ENCODE results near the gene C1orf52. TPM values are rescaled to one million over a fixed set of nuclear protein-coding genes. Genes with fewer than 3 reads are reported as not detected.

C1orf52 gene
- total and polyA plus RNA-seq, 9 donors, result 10.7 to 24.6 (median 20.1) TPM

- WGBS, 3 donors, result 94 to 96% (median 95%) methylated on average over 4 of the region's 4 CpGs
- Histone ChIP-seq H3K27ac (no peak overlapping the region), H3K27me3 (no peaks in the 10 kb centered on the region), H3K9me3 (no peaks in the 10 kb centered on the region), H3K4me1 (ENCODE audit: insufficient read depth) (no peaks in the 10 kb centered on the region), H3K4me3 (no peak overlapping the region), H3K36me3 (no peaks in the 10 kb centered on the region)
- no peak for DNase-seq
- TF ChIP-seq EP300 (IDR thresholded peaks at IDR 0.05) (no peak), CTCF (IDR thresholded peaks at IDR 0.05) (no peak), POLR2A (IDR thresholded peaks at IDR 0.05) (no peak)
- intact Hi-C loops (cut with DNase I), result loop anchor here (5.0 to 10.0 kb wide), 4 partner anchors 199 to 389 kb away; partner anchors contain the start of gene CCN1 (in 1 of the 4)
Measured at GRCh38 chr1:85306236-85306635, 46.8 kb upstream of the C1orf52 start.

- no peak for DNase-seq
- Histone ChIP-seq H3K4me1 (ENCODE audit: insufficient read depth) (no peaks in the 10 kb centered on the region), H3K9me3 (no peaks in the 10 kb centered on the region), H3K4me3 (no peak overlapping the region), H3K36me3 (no peaks in the 10 kb centered on the region), H3K27ac (no peak overlapping the region), H3K27me3 (no peaks in the 10 kb centered on the region)
- intact Hi-C loops (cut with DNase I), result loop anchor here in 3 of 4 donors (10.0 kb wide), 3 partner anchors 201 to 391 kb away; partner anchors contain the start of gene CCN1 (in 1 of the 3)
- TF ChIP-seq CTCF (IDR thresholded peaks at IDR 0.05) (no peak), EP300 (IDR thresholded peaks at IDR 0.05) (no peak), POLR2A (IDR thresholded peaks at IDR 0.05) (no peak)
- WGBS, 3 donors, result 62 to 89% (median 65%) methylated on average over 4 of the region's 4 CpGs
Measured at GRCh38 chr1:85303440-85304162, 44.1 kb upstream of the C1orf52 start.

GRCh38 chr1:85300140-85300539 lies 40.7 kb upstream of the C1orf52 start:
- WGBS, 3 donors, result 74 to 97% (median 81%) methylated on average over 3 of the region's 3 CpGs
- intact Hi-C loops (cut with DNase I), result loop anchor here in 3 of 4 donors (10.0 kb wide), 3 partner anchors 205 to 395 kb away; partner anchors contain the start of gene CCN1 (in 1 of the 3)

More at GRCh38 chr1:85300140-85300539, 40.7 kb upstream of the C1orf52 start:
- Histone ChIP-seq H3K36me3 (no peaks in the 10 kb centered on the region), H3K4me3 (no peak overlapping the region), H3K4me1 (ENCODE audit: insufficient read depth) (peaks cover 11% of the 10 kb centered on the region), H3K27me3 (no peaks in the 10 kb centered on the region), H3K9me3 (no peaks in the 10 kb centered on the region), H3K27ac (no peak overlapping the region)
- no peak for DNase-seq
- TF ChIP-seq CTCF (IDR thresholded peaks at IDR 0.05) (no peak), POLR2A (IDR thresholded peaks at IDR 0.05) (no peak), EP300 (IDR thresholded peaks at IDR 0.05) (no peak)

Measured in ovary (tissue), 9 donors.